Large intestine (tissue), 12 donors: ENCODE measurements around the gene VPS25. TPM values are rescaled to one million over a fixed set of nuclear protein-coding genes. Genes with fewer than 3 reads are reported as not detected.
"Not testable (repeated sequence)": the region's sequence is repeated elsewhere in the genome, so short reads cannot be mapped to it uniquely, and the experiment has no call there.

Source experiments
- DNase-seq, 2 donors: peaks; one replicate each; pipeline versions ENCODE4 v3.0.0 to v3.0.0-alpha.2; 2013
- H3K27ac ChIP-seq: one replicate; pipeline ENCODE4 v1.5.1; 2013; ENCODE audit warnings: low read length
- H3K27me3 ChIP-seq: 2 replicates; pipeline ENCODE4 v1.6.1; 2013; ENCODE audit warnings: low read length; ENCODE audit not compliant: control insufficient read depth, insufficient read depth
- H3K36me3 ChIP-seq: 2 replicates; pipeline ENCODE4 v1.6.1; 2013; ENCODE audit warnings: low read length; ENCODE audit not compliant: control insufficient read depth, insufficient read depth
- H3K4me1 ChIP-seq: one replicate; pipeline ENCODE4 v1.6.1; 2013; ENCODE audit warnings: low read length; ENCODE audit not compliant: control insufficient read depth, insufficient read depth
- H3K4me3 ChIP-seq: one replicate; pipeline ENCODE4 v1.5.1; 2013; ENCODE audit warnings: low read length
- H3K9me3 ChIP-seq: one replicate; pipeline ENCODE4 v1.6.1; 2013; ENCODE audit warnings: mild to moderate bottlenecking, low read depth, low read length, moderate library complexity; ENCODE audit not compliant: control insufficient read depth
- WGBS: methylation state at CpG from one replicate; pipeline ENCODE4 v1.1.5; 2013; ENCODE audit warnings: low lambda C conversion rate; ENCODE audit not compliant: insufficient coverage; 5-methylcytosine and 5-hydroxymethylcytosine counted together
- long read RNA-seq, 11 donors: transcript quantifications; one replicate each; lab custom pipeline, GENCODE V29; 2026
- polyA plus RNA-seq: library from polyadenylated mRNA; unstranded; fragments of 120-200 nt; gene quantifications from one replicate; pipeline ENCODE4 v1.2.1, GENCODE V29; 2013

VPS25 gene
- 78.1 TPM for polyA plus RNA-seq
- long read RNA-seq, donor 1, transcript VPS25-201 (6 exons, 1,101 nt), result major isoform, 25 of 26 reads
- long read RNA-seq, donor 1, partial matches to known transcripts, result 0 of 26 reads
- long read RNA-seq, donor 1, other reads (novel, unspliced or antisense), result 0 of 26 reads
- long read RNA-seq, donor 2, transcript VPS25-201 (6 exons, 1,101 nt), result major isoform, 48 of 50 reads
- long read RNA-seq, donor 2, partial matches to known transcripts, result 0 of 50 reads
- long read RNA-seq, donor 2, other reads (novel, unspliced or antisense), result 0 of 50 reads
- long read RNA-seq, donor 3, result 0 reads
- long read RNA-seq, donor 4, transcript VPS25-201 (6 exons, 1,101 nt), result major isoform, 6 of 6 reads
- long read RNA-seq, donor 4, partial matches to known transcripts, result 0 of 6 reads
- long read RNA-seq, donor 4, other reads (novel, unspliced or antisense), result 0 of 6 reads
- long read RNA-seq, donor 5, transcript VPS25-201 (6 exons, 1,101 nt), result major isoform, 24 of 25 reads
- long read RNA-seq, donor 5, partial matches to known transcripts, result 0 of 25 reads
- long read RNA-seq, donor 5, other reads (novel, unspliced or antisense), result 0 of 25 reads
- long read RNA-seq, donor 6, transcript VPS25-201 (6 exons, 1,101 nt), result major isoform, 36 of 39 reads
- long read RNA-seq, donor 6, partial matches to known transcripts, result 0 of 39 reads
- long read RNA-seq, donor 6, other reads (novel, unspliced or antisense), result 0 of 39 reads
- long read RNA-seq, donor 7, transcript VPS25-201 (6 exons, 1,101 nt), result major isoform, 25 of 26 reads
- long read RNA-seq, donor 7, partial matches to known transcripts, result 0 of 26 reads
- long read RNA-seq, donor 7, other reads (novel, unspliced or antisense), result 0 of 26 reads
- long read RNA-seq, donor 8, transcript VPS25-201 (6 exons, 1,101 nt), result major isoform, 55 of 83 reads
- long read RNA-seq, donor 8, partial matches to known transcripts, result 25 of 83 reads
- long read RNA-seq, donor 8, other reads (novel, unspliced or antisense), result 0 of 83 reads
- long read RNA-seq, donor 9, transcript VPS25-201 (6 exons, 1,101 nt), result major isoform, 66 of 119 reads
- long read RNA-seq, donor 9, partial matches to known transcripts, result 44 of 119 reads
- long read RNA-seq, donor 9, other reads (novel, unspliced or antisense), result 5 of 119 reads
- long read RNA-seq, donor 10, transcript VPS25-201 (6 exons, 1,101 nt), result major isoform, 50 of 86 reads
- long read RNA-seq, donor 10, partial matches to known transcripts, result 30 of 86 reads
- long read RNA-seq, donor 10, other reads (novel, unspliced or antisense), result 0 of 86 reads
- long read RNA-seq, donor 11, transcript VPS25-201 (6 exons, 1,101 nt), result major isoform, 33 of 37 reads
- long read RNA-seq, donor 11, partial matches to known transcripts, result 0 of 37 reads
- long read RNA-seq, donor 11, other reads (novel, unspliced or antisense), result 0 of 37 reads

GRCh38 chr17:42773290-42774035 lies at the start of gene VPS25:
Gene VPS25, plus strand, starts transcription at chr17:42773449. Its CDS starts 27 bp downstream, at chr17:42773476.
- 0% methylated on average over 2 of the region's 39 CpGs for WGBS
- peak within 1 kb of the TSS; percentile 83 for H3K27ac ChIP-seq
- peaks cover 11% of the 10 kb centered on the region for H3K4me1 ChIP-seq
- H3K27me3 ChIP-seq, result no peaks in the 10 kb centered on the region
- DNase-seq, result peak; percentile 78 to 84
- H3K4me3 ChIP-seq, result peak within 1 kb of the TSS; percentile 93
- no peaks in the 10 kb centered on the region for H3K9me3 ChIP-seq
- peaks cover 32% of the 10 kb centered on the region for H3K36me3 ChIP-seq

- DNase-seq, result no peak
- no peaks in the 10 kb centered on the region for H3K9me3 ChIP-seq
- H3K4me3 ChIP-seq, result no peak overlapping the region
- H3K27me3 ChIP-seq, result no peaks in the 10 kb centered on the region
- peaks cover 58% of the 10 kb centered on the region for H3K36me3 ChIP-seq
- H3K27ac ChIP-seq, result no peak overlapping the region
- H3K4me1 ChIP-seq, result no peaks in the 10 kb centered on the region
- WGBS, result no CpG with 5 or more reads among the region's 3 CpGs
These were observed 49.6 kb upstream of the VPS25 start for GRCh38 chr17:42723636-42724035.

- Histone ChIP-seq H3K4me1 (no peaks in the 10 kb centered on the region), H3K9me3 (no peaks in the 10 kb centered on the region), H3K27me3 (no peaks in the 10 kb centered on the region), H3K27ac (no peak overlapping the region), H3K4me3 (no peak overlapping the region), H3K36me3 (peaks cover 54% of the 10 kb centered on the region)
- no CpG with 5 or more reads among the region's 6 CpGs for WGBS
- no peak for DNase-seq
These were observed 48.1 kb upstream of the VPS25 start for GRCh38 chr17:42725143-42725542.

- Histone ChIP-seq H3K9me3 (no peaks in the 10 kb centered on the region), H3K36me3 (no peaks in the 10 kb centered on the region), H3K27me3 (no peaks in the 10 kb centered on the region), H3K4me1 (peaks cover 13% of the 10 kb centered on the region), H3K4me3 (no peak overlapping the region), H3K27ac (no peak overlapping the region)
- no peak for DNase-seq
- WGBS, result no CpG with 5 or more reads among the region's 1 CpG
These were observed 32.5 kb upstream of the VPS25 start for GRCh38 chr17:42740699-42741098.

- H3K9me3 ChIP-seq, H3K36me3 ChIP-seq, H3K4me3 ChIP-seq, H3K27me3 ChIP-seq, DNase-seq, H3K27ac ChIP-seq: not testable (repeated sequence)
- WGBS, result no CpG with 5 or more reads among the region's 11 CpGs
- H3K4me1 ChIP-seq, result peaks cover 13% of the 10 kb centered on the region
These were observed 30.3 kb upstream of the VPS25 start for GRCh38 chr17:42742916-42743315.

GRCh38 chr17:42743595-42744282 lies 29.5 kb upstream of the VPS25 start:
- H3K4me1 ChIP-seq, result peaks cover 13% of the 10 kb centered on the region
- peak overlapping the region; percentile 74 for H3K4me3 ChIP-seq
- no peaks in the 10 kb centered on the region for H3K9me3 ChIP-seq
- no peaks in the 10 kb centered on the region for H3K27me3 ChIP-seq
- H3K36me3 ChIP-seq, result no peaks in the 10 kb centered on the region
- H3K27ac ChIP-seq, result peak overlapping the region; percentile 86
- no peak for DNase-seq
- WGBS, result 13% methylated on average over 3 of the region's 10 CpGs

GRCh38 chr17:42744283-42744805 lies 28.9 kb upstream of the VPS25 start:
- Histone ChIP-seq H3K4me1 (peaks cover 13% of the 10 kb centered on the region), H3K36me3 (no peaks in the 10 kb centered on the region), H3K9me3 (no peaks in the 10 kb centered on the region), H3K27ac (peak overlapping the region; percentile 86), H3K27me3 (no peaks in the 10 kb centered on the region), H3K4me3 (peak overlapping the region; percentile 74)
- peak; percentile 80 to 90 for DNase-seq
- WGBS, result no CpG with 5 or more reads among the region's 32 CpGs

GRCh38 chr17:42744806-42745617 lies 28.2 kb upstream of the VPS25 start, which contains the start of gene EZH1:
Gene EZH1, minus strand, starts transcription at chr17:42745040. Its CDS starts 16,099 bp downstream, at chr17:42728941.
- no peaks in the 10 kb centered on the region for H3K27me3 ChIP-seq
- no peaks in the 10 kb centered on the region for H3K36me3 ChIP-seq
- peak; percentile 93 for DNase-seq
- 20% methylated on average over 1 of the region's 50 CpGs for WGBS
- no peaks in the 10 kb centered on the region for H3K9me3 ChIP-seq
- H3K4me1 ChIP-seq, result peaks cover 13% of the 10 kb centered on the region
- peak within 1 kb of the TSS; percentile 86 for H3K27ac ChIP-seq
- H3K4me3 ChIP-seq, result peak within 1 kb of the TSS; percentile 74
